ENCODE measurements around the gene FBRSL1. TPM values are rescaled to one million over a fixed set of nuclear protein-coding genes. Genes with fewer than 3 reads are reported as not detected.

The FBRSL1 gene
- total RNA-seq, 4 donors from 2014 or later, result 5.9 to 16.0 (median 9.4) TPM

GRCh38 chr12:132560364-132560613 is 70.3 kb downstream of the FBRSL1 start:
- no peak for TF ChIP-seq CTCF (IDR thresholded peaks at IDR 0.05)
- DNase-seq (ENCODE audit: low spot score), result no peak
- peak; percentile 25 for ATAC-seq (ENCODE audit: low FRiP score)

- TF ChIP-seq CTCF (IDR thresholded peaks at IDR 0.05), result peak in 1 of 3 donors; percentile 49
- DNase-seq (ENCODE audit: low spot score), result no peak
- no peak for ATAC-seq (ENCODE audit: low FRiP score)
These were observed 70.9 kb downstream of the FBRSL1 start for GRCh38 chr12:132560614-132561426.

Other genes starting within 250 kb of the FBRSL1 start
- 10 to 100 TPM in 3 of 4 donors, not detected in 1; 10.9 to 52.7 (median 36.7) TPM for gene GALNT9, start 160.6 kb upstream of the FBRSL1 start, total RNA-seq
- not detected for gene LRCOL1, start 120.4 kb downstream of the FBRSL1 start, total RNA-seq
- 1 to 10 TPM in 1 of 4 donors, under 1 TPM in 1, not detected in 2; 0.74 to 2.8 TPM for gene P2RX2, start 128.6 kb downstream of the FBRSL1 start, total RNA-seq
- gene POLE, start 197.2 kb downstream of the FBRSL1 start, total RNA-seq, result 10 to 100 TPM; 15.8 to 60.8 (median 27.1) TPM
- 10 to 100 TPM; 22.6 to 91.4 (median 31.9) TPM for gene PXMP2, start 197.4 kb downstream of the FBRSL1 start, total RNA-seq
- 10 to 100 TPM; 15.1 to 34.2 (median 19.3) TPM for gene PGAM5, start 220.7 kb downstream of the FBRSL1 start, total RNA-seq